Mesodermal cell (in vitro differentiated cells): ENCODE measurements around the gene VPS39.

ENCODE experiments used
- H3K27ac ChIP-seq: 2 replicates; pipeline ENCODE4 v1.7.0; 2013; ENCODE audit warnings: mild to moderate bottlenecking, low read depth, low read length, moderate library complexity; ENCODE audit not compliant: severe bottlenecking
- H3K36me3 ChIP-seq: 2 replicates; pipeline ENCODE4 v1.7.1; 2013; ENCODE audit warnings: mild to moderate bottlenecking, low read length, moderate library complexity; ENCODE audit not compliant: control insufficient read depth, insufficient read depth
- H3K4me1 ChIP-seq: one replicate; pipeline ENCODE4 v1.7.1; 2013; ENCODE audit warnings: mild to moderate bottlenecking, low read length; ENCODE audit not compliant: insufficient read depth, control insufficient read depth, poor library complexity, severe bottlenecking
- H3K4me3 ChIP-seq: 2 replicates; pipeline ENCODE4 v1.7.0; 2013; ENCODE audit warnings: low read length, control low read depth, mild to moderate bottlenecking; ENCODE audit not compliant: insufficient read depth, poor library complexity, severe bottlenecking; ENCODE audit errors: extremely low read depth
- H3K9me3 ChIP-seq: 2 replicates; pipeline ENCODE4 v1.7.1; 2013; ENCODE audit warnings: mild to moderate bottlenecking, low read length, moderate library complexity; ENCODE audit not compliant: control insufficient read depth
- WGBS, 2 experiments: methylation state at CpG; one replicate each; pipeline ENCODE4 v1.1.5; 2013; ENCODE audit warnings: missing lambda C conversion rate in 2 of 2; ENCODE audit not compliant: insufficient coverage in 2 of 2; 5-methylcytosine and 5-hydroxymethylcytosine counted together

Gene VPS39

DNA sequence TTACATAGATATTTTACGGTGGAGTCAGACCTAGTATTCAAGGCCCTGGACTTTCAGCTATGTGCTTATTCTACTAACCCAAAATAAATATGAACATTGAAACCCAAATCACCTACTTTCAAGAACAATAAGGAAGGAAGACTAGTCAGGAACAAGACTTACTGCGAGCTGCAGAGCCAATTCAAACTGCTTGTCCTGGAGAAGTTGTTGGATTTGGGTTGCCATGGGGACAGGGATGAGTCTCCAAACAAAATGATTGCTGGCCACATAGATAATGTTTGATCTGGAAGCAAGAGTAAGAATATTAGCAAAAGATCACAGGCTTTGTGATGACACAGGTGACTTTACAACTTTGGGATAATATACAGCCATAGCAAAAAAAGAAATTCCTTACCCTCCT lies 30.0 kb downstream of the VPS39 start:
- Histone ChIP-seq H3K4me1 (peaks cover 5% of the 10 kb centered on the region), H3K36me3 (peaks cover 70% of the 10 kb centered on the region), H3K27ac (no peak overlapping the region), H3K9me3 (no peaks in the 10 kb centered on the region), H3K4me3 (no peak overlapping the region)
- 100% methylated on average over 1 of the region's 2 CpGs for WGBS, 2 experiments

DNA sequence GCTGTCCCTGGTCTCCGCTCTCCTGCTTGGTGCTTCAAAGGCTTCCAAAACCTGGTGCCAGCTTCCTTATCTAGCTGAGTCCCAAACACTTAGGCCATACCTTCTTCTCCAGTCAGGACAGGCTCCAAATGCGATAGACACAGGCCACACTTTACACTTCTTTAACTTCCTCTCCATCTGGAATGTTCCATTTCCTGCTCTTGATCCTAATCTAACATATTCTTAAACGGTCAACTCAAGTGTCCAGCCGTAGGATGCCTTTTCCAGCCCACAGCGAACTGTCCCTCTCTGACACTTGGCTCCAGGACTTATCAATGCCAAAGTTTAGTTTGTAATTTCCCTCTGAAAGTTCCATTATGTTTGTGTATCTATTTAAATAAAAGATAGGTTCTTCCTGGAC lies 32.4 kb downstream of the VPS39 start:
- Histone ChIP-seq H3K4me3 (no peak overlapping the region), H3K4me1 (peaks cover 5% of the 10 kb centered on the region), H3K27ac (peak overlapping the region; percentile 5), H3K9me3 (no peaks in the 10 kb centered on the region), H3K36me3 (peaks cover 71% of the 10 kb centered on the region)
- WGBS, 2 experiments = 80 to 83% methylated on average over 2 to 4 of the region's 5 CpGs

DNA sequence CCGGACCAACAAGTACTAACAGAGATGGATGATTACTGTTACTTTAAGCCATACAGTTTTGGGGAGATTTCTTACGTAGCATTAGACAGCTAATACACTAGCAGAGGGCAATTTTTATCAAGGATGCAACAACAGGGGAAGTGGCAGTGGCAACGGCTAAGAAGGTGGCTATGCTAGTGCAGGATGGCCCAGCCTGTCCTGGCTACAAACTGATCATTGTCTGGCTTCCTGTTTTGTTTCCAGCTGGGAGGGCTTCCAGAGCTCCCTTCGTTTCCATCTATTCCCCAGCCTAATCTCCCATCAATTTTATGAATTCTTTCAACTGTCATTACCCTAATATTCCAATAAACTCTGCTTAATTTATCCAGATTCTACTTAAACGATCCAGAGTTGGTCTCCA lies 35.6 kb downstream of the VPS39 start:
- WGBS, 2 experiments = 90 to 100% methylated on average over 4 of the region's 5 CpGs
- Histone ChIP-seq H3K9me3 (no peaks in the 10 kb centered on the region), H3K36me3 (peaks cover 72% of the 10 kb centered on the region)

DNA sequence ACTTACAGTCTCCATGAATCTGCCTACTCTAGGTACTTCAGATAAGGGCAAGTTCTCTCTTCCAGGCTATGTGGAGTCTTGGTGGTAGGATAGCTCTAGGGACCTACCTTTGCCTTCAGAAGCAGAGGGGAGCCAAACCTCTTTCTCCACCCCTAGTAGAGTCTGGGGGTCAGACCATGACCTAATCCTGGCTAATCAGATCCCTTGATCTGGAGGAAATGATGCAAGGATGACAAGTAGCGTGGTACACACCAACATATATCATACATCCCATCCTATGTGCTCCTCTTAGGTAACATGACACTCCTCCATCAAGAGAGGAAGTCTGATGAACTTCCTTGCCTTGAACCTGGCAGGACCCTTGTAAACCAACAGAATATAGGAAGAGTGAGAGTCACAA lies 36.3 kb downstream of the VPS39 start:
- H3K4me3 ChIP-seq = no peak overlapping the region
- peaks cover 5% of the 10 kb centered on the region for H3K4me1 ChIP-seq
- WGBS, 2 experiments = no CpG with 5 or more reads among the region's 1 CpG
- H3K9me3 ChIP-seq = no peaks in the 10 kb centered on the region
- peaks cover 72% of the 10 kb centered on the region for H3K36me3 ChIP-seq
- no peak overlapping the region for H3K27ac ChIP-seq

More for the DNA sequence above, 35.6 kb downstream of the VPS39 start:
- no peak overlapping the region for H3K4me3 ChIP-seq
- no peak overlapping the region for H3K27ac ChIP-seq
- H3K4me1 ChIP-seq = peaks cover 5% of the 10 kb centered on the region

DNA sequence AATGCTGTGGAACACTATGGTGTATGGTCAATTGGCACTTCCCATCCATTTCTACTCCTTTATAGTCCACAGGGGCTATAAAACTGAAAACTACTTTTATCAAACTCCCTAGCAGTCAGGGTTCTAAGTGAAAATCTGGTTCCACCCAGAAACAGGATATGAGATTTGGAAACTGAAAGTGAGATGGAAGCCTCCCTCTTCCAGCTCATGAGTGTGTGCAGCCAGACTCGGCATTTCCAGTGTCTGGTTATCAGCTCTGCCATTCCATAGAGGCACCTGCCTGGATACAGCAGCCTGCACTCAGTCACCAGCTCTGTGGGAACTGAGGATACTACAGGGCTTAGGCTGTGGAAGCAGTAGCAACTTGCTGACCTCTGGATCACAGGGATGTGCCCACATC lies 37.0 kb downstream of the VPS39 start:
- peaks cover 5% of the 10 kb centered on the region for H3K4me1 ChIP-seq
- no peak overlapping the region for H3K27ac ChIP-seq
- peaks cover 77% of the 10 kb centered on the region for H3K36me3 ChIP-seq
- no peaks in the 10 kb centered on the region for H3K9me3 ChIP-seq
- 85 to 100% methylated on average over 1 of the region's 1 CpG for WGBS, 2 experiments
- no peak overlapping the region for H3K4me3 ChIP-seq

DNA sequence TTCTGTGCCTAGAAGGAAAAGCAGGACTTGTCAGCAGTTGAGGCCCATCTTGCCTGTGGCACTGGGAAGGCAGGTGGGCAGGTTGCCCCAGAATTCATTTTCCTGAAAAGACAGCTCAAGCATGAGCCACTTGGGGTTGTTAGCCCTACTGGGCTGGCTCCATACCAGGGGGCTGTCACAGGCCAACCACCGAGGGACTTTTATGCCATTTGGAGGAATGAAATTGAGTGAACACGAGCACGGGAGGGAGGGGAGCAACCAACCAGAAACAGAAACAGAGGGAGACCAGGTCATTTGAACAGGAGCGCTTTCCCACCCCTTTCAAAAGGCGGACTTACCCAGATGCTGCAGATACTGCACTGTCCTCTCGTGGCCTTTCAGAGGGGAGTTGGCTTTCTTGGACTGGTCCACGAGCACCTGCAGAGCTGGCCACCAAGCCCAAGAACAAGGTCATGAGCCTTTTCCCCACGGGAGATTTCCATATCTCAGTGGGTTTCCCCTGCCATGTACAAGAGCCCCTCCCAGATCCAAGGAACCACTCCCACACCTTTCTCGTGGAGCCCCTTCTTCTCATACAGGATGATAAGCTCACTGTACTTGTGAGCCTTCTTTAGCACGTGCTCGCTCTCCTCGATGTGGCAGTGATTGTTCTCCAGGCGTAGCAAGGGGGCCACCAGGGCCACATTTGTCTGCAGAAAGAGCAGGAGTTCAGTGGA lies 41.7 kb downstream of the VPS39 start:
- peaks cover 95% of the 10 kb centered on the region for H3K36me3 ChIP-seq
- H3K4me3 ChIP-seq = no peak overlapping the region
- H3K27ac ChIP-seq = no peak overlapping the region
- H3K4me1 ChIP-seq = no peaks in the 10 kb centered on the region
- H3K9me3 ChIP-seq = no peaks in the 10 kb centered on the region
- WGBS, 2 experiments = 95 to 96% methylated on average over 11 to 12 of the region's 13 CpGs

DNA sequence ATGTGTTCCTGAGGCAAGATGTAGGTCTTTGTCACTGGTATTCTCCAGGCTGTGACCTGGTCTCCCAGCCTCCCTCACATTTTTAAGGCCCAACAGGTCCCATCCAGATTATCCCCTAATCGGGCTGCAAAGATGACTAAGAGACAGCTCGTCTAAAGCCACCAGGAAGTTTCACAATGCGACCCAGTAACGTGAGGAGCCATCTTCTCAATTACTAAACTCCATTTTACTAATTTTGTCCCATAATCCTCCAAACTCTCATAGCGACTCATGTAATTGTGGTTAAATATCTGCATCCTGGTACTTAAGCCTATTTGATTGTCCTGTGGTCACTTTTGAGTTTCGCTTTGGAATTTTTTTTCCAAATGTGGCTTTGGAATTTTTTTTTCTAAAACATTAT lies 43.0 kb downstream of the VPS39 start:
- Histone ChIP-seq H3K27ac (no peak overlapping the region), H3K4me3 (no peak overlapping the region), H3K9me3 (no peaks in the 10 kb centered on the region), H3K4me1 (no peaks in the 10 kb centered on the region), H3K36me3 (peaks cover 95% of the 10 kb centered on the region)
- WGBS, 2 experiments = 95 to 100% methylated on average over 2 to 3 of the region's 6 CpGs

DNA sequence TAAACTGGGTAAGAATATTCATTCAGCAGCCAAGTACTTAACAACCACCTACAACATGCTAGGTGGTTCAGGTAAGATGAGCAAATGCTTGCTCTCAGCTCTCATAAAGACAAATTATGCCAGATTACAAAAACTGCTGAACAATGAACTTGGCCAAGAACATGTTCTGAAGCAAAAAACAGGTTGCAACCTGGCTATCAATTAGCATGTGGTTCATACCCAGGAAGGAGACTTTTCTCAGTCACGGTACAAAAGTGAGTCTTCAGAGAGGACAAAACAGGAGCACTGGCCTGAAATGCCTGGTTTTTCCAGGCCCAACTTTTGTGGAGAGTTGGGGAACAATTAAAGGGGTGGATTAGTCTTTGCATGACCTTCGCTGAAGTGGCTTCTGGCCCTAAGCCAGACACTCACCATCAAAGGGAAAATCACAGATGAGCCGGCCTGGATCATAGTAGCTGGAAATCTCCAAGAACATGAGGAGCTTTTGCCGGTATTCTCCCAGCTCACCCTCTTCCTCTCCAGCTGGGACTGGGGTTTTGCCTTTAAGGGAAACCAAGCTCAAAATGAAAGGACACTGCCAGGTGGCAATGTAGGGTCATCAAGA lies 44.1 kb downstream of the VPS39 start:
- H3K36me3 ChIP-seq = peaks cover 98% of the 10 kb centered on the region
- WGBS, 2 experiments = 83 to 100% methylated on average over 2 of the region's 4 CpGs
- H3K4me1 ChIP-seq = no peaks in the 10 kb centered on the region
- no peaks in the 10 kb centered on the region for H3K9me3 ChIP-seq
- H3K4me3 ChIP-seq = no peak overlapping the region
- no peak overlapping the region for H3K27ac ChIP-seq

DNA sequence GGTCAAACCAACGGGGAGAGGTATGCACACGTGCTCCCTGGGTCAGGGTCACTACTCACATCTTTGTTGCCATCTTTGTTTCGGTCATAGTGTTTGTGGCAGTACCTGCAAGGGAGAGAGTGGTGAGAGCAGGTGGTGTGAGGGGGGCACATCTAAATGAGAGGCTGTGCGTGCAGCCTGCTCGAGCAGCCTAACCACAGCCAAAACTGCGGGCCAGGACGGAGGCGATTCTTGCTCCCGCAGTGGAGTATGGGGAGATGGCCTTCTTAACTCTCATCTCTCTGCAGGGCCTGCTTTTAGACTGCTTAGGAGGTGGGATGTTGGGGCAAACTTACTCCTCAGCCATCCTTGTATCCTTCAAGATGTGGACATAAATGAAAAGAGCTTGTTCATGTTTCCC lies 44.8 kb downstream of the VPS39 start:
- 94 to 96% methylated on average over 3 to 5 of the region's 9 CpGs for WGBS, 2 experiments
- H3K36me3 ChIP-seq = peaks cover 99% of the 10 kb centered on the region
- H3K4me3 ChIP-seq = no peak overlapping the region

DNA sequence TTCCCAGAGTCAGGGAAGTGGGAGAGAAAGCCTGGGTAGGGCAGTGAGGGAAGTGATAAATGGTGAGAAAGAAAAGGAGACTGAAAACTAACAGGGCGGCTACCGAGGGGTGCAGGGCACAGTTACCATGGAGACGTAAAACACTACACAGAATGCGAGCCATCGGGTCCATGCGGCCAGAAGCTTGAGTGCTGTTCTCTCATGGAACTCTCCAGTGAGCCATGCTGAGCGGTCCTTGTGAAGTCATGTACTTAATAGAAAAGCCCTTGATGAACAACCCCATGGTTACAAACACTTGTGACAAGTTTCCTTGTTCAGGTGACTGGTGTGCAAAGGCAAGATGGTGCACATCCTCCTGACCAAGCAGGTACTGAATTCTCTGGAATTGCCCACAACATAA lies 48.0 kb downstream of the VPS39 start:
- peaks cover 69% of the 10 kb centered on the region for H3K36me3 ChIP-seq
- no peaks in the 10 kb centered on the region for H3K9me3 ChIP-seq
- H3K4me3 ChIP-seq = no peak overlapping the region
- peaks cover 13% of the 10 kb centered on the region for H3K4me1 ChIP-seq
- WGBS, 2 experiments = 89 to 93% methylated on average over 7 of the region's 7 CpGs
- no peak overlapping the region for H3K27ac ChIP-seq

More for the DNA sequence above, 44.8 kb downstream of the VPS39 start:
- no peaks in the 10 kb centered on the region for H3K4me1 ChIP-seq
- no peak overlapping the region for H3K27ac ChIP-seq
- H3K9me3 ChIP-seq = no peaks in the 10 kb centered on the region

DNA sequence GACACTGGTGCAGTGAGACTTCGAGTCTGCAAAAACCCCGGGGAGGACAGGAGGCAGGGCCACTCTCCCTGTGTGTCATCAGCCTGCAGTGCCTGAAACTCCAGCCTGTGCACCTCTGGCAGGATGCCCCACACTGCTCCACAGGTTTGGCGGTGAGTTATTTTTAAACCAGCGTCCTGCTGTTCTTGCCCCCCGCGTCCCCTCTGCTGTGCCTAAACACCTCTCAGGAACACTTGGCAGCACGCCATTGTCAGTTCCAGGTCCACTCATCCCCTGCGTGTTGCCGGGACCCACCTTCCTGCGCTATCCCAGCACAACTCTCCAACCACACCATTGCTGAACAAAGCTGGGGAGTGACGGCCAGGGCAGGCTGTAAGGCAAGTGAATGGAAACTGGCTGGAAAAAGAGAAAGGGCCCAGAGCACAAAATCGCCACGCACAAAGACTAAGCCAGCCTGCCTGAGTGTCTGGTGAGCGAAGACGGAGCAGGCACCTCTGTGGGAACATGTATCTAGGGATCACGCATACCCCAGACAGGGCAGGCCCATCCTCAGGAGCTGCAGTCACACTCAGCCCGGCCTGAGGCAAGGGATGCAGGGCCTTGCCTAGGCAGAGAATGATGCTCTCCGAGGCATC lies 48.6 kb downstream of the VPS39 start:
- no peak overlapping the region for H3K4me3 ChIP-seq
- H3K27ac ChIP-seq = no peak overlapping the region
- WGBS, 2 experiments = 89 to 96% methylated on average over 12 to 13 of the region's 18 CpGs
- peaks cover 62% of the 10 kb centered on the region for H3K36me3 ChIP-seq
- no peaks in the 10 kb centered on the region for H3K9me3 ChIP-seq
- peaks cover 13% of the 10 kb centered on the region for H3K4me1 ChIP-seq
